ENCODE measurements around the gene COQ8A. TPM values are rescaled to one million over a fixed set of nuclear protein-coding genes. Genes with fewer than 3 reads are reported as not detected.

COQ8A gene
- total RNA-seq, 2 experiments from 2014 or later: 19.8 to 22.2 TPM

DNA sequence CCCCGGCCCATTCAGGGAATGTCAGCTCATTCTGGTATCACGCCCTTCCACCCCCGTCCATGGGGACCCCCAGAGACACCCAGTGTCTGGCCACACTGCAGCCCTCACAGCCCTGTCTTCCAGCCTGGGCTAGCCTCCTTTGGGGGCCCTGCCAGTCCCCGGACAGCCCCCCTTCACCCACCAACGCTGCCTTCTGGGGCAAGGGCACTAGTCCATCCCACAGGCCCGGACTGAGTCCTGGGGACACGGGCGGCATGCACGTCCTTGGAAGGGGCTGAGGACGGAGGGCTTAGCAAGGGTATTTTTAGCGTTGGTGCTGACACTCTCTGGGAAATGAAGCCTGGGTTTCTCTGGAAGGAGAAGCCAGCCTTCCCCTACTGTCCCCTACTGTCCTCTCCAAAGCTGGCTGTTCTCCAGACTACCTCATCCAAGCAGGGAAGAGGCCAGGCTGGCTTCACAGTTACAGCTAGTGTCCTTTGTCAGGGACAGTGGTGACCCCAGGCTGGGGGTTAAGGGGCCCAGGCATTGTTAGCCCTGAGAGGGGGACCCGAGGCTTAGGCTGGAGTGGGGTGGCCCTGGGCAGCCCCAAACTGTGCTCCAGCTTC lies 39.5 kb downstream of the COQ8A start:
- H3K4me3 Mint-ChIP-seq: no peak overlapping the region
- no peak overlapping the region for H3K27ac Mint-ChIP-seq
- H3K27me3 Mint-ChIP-seq: no peaks in the 10 kb centered on the region
- ChIA-PET POLR2A (no interaction called here), CTCF (no interaction called here)
- intact Hi-C loops (cut with micrococcal nuclease): no loop called here
- no peaks in the 10 kb centered on the region for H3K9me3 Mint-ChIP-seq
- no peak for DNase-seq
- no peaks in the 10 kb centered on the region for H3K4me1 Mint-ChIP-seq (ENCODE audit: low read depth)
- peaks cover 1% of the 10 kb centered on the region for H3K36me3 Mint-ChIP-seq

DNA sequence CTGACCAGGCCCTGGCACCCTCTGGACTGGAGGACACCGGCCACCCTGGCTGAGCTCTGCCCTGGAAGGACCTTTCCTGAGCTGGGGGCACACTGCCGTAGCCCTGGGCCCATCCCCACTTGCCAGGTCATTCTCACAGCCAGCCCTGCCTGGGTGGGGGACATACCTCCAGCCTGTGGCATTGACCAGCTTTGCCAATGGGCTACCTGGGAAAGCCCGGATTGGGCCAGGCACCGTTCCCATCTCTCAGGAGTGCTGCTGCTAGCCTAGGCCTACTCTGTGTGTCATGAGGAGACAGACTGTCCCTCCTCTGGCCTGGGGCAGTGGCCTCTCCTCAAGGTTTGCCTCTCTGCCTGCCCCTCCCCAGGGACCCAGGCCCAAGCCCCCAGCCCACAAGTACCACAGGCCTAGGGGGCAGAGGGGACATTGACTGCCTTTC lies 40.0 kb downstream of the COQ8A start:
- no peak for DNase-seq
- Mint-ChIP-seq H3K27me3 (no peaks in the 10 kb centered on the region), H3K4me3 (no peak overlapping the region), H3K27ac (no peak overlapping the region), H3K9me3 (no peaks in the 10 kb centered on the region), H3K36me3 (peaks cover 1% of the 10 kb centered on the region), H3K4me1 (ENCODE audit: low read depth) (no peaks in the 10 kb centered on the region)
- ChIA-PET POLR2A (no interaction called here), CTCF (no interaction called here)
- intact Hi-C loops (cut with micrococcal nuclease): no loop called here

DNA sequence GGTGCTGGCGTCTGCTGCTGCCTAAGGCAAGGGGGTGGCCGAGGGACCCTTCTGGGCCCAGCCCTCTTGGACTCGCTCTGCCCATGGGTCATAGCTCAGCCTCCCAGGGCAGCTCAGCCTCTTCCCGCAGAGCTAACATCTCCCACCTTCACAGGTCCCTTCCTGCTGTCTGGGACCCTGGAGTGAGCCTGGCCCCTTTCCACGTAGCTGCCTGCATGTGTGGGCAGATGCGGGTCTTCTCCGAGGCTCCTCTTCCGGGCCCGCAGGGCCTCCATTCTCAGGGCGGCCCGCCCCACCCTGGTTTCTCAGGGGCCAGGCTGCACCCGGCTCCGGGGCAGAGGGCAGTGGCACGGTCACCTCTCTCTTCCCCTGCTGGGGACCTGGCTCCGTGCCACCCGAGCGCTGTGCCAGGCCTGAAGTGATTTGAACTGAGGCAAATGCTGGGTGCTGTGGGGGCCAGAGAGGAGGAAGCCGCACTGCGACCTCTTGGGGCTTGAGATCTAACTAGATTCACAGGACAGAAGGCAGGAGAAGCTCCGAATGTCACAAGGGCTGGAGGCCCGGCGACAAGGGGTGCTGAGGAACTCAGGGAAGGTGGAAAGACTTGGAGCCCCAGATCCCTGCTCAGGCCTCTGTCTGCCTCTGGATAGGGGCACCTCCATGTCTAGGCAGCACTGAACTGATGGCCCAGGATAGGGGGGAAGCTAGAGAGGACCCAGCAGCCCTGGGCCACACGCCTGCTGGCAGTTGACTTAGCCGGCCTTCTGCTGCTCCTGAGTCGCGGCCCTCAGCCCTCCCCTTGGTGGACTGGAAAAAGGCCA lies 40.7 kb downstream of the COQ8A start:
- H3K36me3 Mint-ChIP-seq: peaks cover 2% of the 10 kb centered on the region
- H3K27me3 Mint-ChIP-seq: no peaks in the 10 kb centered on the region
- no peak overlapping the region for H3K4me3 Mint-ChIP-seq
- no peaks in the 10 kb centered on the region for H3K4me1 Mint-ChIP-seq (ENCODE audit: low read depth)
- ChIA-PET CTCF (no interaction called here), POLR2A (no interaction called here)
- no peak overlapping the region for H3K27ac Mint-ChIP-seq
- intact Hi-C loops (cut with micrococcal nuclease): no loop called here
- no peak for DNase-seq
- H3K9me3 Mint-ChIP-seq: no peaks in the 10 kb centered on the region

DNA sequence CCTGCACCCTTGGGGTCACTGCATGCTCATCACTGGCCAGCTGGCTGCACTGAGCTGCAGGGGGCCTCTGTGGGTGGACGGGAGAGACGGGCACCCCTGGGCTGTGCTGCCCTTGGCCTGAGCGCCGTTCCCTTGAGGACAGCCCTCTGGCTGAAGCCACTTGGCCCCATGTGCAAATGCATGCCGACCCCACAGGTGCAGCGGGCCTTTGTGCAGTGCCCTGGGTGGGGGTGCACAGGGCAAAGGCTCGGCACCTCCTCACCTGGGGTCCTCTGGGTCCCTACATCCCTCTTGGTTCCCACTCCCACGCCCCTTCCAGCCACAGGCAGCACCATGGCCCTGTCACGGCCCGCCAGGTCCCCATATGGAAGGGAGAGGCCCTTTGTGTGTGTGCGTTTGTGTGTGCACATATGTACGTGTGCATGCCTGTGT lies 41.3 kb downstream of the COQ8A start:
- no peak for DNase-seq
- H3K27me3 Mint-ChIP-seq: no peaks in the 10 kb centered on the region
- ChIA-PET CTCF (no interaction called here), POLR2A (no interaction called here)
- H3K9me3 Mint-ChIP-seq: no peaks in the 10 kb centered on the region
- no peaks in the 10 kb centered on the region for H3K4me1 Mint-ChIP-seq (ENCODE audit: low read depth)
- H3K4me3 Mint-ChIP-seq: no peak overlapping the region
- H3K27ac Mint-ChIP-seq: no peak overlapping the region
- peaks cover 7% of the 10 kb centered on the region for H3K36me3 Mint-ChIP-seq
- intact Hi-C loops (cut with micrococcal nuclease): no loop called here

DNA sequence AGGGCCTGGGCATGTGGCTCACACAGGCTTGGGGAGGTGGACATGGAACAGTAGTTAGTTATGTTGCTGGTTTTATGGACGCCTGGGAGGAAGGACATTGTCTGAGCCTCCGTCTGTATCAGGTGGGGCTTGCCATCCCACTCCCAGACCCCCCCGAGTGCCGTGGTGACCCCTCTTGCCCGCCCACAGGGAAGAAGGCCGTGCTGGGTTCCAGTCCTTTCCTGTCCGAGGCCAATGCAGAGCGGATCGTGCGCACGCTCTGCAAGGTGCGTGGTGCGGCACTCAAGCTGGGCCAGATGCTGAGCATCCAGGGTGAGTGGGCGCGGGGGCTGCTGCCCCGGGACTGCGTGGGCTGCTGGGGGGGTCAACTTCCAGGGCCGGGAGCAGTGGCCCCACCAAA lies 41.7 kb downstream of the COQ8A start:
- Mint-ChIP-seq H3K36me3 (peaks cover 12% of the 10 kb centered on the region), H3K27ac (no peak overlapping the region), H3K9me3 (no peaks in the 10 kb centered on the region), H3K4me1 (ENCODE audit: low read depth) (no peaks in the 10 kb centered on the region), H3K27me3 (no peaks in the 10 kb centered on the region), H3K4me3 (no peak overlapping the region)
- no peak for DNase-seq
- CTCF ChIA-PET: no interaction called here
- intact Hi-C loops (cut with micrococcal nuclease): no loop called here
- POLR2A ChIA-PET: no interaction called here

DNA sequence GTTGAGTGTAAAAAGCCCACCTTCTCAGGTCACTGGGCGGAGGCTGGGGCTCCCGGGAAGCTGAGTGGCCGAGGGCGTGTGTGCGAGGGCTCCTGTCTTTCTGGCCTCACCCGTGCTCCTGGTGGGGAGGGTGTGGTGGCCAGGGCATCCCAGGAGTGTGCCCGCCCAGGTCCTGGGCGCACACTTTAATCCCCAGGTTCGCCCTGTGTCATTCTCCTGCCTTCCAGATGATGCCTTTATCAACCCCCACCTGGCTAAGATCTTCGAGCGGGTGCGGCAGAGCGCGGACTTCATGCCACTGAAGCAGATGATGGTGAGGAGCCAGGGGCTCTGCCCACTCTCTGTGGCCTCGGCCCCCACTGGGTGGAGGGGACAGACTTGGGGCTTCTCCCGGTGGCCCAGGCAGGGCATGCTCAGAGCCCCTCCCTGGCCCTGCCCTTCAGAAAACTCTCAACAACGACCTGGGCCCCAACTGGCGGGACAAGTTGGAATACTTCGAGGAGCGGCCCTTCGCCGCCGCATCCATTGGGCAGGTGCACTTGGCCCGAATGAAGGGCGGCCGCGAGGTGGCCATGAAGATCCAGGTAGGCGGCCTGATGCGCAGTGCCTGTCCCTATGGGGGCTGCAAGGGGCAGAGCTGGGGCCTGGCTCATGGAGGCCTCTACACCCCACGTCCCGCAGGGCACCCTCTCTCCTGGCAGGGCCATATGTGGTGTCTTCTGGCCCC lies 42.5 kb downstream of the COQ8A start:
- Mint-ChIP-seq H3K4me3 (no peak overlapping the region), H3K27ac (no peak overlapping the region), H3K4me1 (ENCODE audit: low read depth) (no peaks in the 10 kb centered on the region), H3K27me3 (no peaks in the 10 kb centered on the region), H3K36me3 (peaks cover 14% of the 10 kb centered on the region), H3K9me3 (no peaks in the 10 kb centered on the region)
- DNase-seq: no peak
- intact Hi-C loops (cut with micrococcal nuclease): no loop called here
- ChIA-PET POLR2A (no interaction called here), CTCF (no interaction called here)

DNA sequence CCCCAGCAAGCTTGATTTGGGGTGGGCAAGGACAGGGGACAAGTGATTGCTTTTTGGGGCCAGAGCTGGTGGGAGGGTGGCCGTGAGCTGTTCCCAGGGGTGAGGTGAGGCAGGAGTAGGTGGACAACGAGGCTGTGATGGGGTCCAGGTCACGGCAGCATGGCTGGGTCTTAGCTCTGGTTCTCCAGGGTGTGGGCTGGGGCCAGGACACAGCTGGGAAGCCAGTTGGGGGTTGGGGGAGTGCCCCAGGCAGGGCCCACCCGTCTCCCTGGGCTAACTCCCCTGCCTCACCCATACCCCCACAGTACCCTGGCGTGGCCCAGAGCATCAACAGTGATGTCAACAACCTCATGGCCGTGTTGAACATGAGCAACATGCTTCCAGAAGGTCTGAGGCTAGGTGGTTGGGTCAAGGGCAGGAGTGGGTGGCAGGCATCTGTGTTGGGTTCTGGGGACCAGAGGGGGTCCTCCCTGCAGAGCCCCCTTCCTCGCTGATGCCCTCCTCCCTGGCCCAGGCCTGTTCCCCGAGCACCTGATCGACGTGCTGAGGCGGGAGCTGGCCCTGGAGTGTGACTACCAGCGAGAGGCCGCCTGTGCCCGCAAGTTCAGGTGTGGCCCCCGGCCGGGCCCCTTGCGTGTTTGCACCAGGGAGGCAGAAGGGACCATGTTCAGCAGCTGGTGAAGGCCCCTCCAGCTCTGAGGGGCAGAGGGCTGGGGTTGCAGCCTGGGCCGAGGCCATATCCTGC lies 43.3 kb downstream of the COQ8A start:
- no peaks in the 10 kb centered on the region for H3K9me3 Mint-ChIP-seq
- no peak overlapping the region for H3K4me3 Mint-ChIP-seq
- H3K4me1 Mint-ChIP-seq (ENCODE audit: low read depth): no peaks in the 10 kb centered on the region
- ChIA-PET POLR2A (no interaction called here), CTCF (no interaction called here)
- no peaks in the 10 kb centered on the region for H3K27me3 Mint-ChIP-seq
- no peak overlapping the region for H3K27ac Mint-ChIP-seq
- peaks cover 14% of the 10 kb centered on the region for H3K36me3 Mint-ChIP-seq
- intact Hi-C loops (cut with micrococcal nuclease): no loop called here
- DNase-seq: no peak

DNA sequence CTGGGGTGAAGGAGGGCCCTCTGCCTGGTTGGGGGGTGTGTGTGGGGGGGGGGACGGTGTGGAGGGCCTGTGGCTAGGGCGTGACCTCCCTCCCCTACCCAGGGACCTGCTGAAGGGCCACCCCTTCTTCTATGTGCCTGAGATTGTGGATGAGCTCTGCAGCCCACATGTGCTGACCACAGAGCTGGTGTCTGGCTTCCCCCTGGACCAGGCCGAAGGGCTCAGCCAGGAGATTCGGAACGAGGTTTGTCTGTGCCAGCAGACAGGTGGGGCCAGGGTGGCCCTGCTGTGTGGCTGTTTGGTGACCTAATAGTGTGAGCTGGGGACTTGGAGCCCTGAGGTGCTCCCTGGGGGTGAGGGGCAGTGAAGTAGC lies 43.9 kb downstream of the COQ8A start:
- DNase-seq: no peak
- Mint-ChIP-seq H3K27ac (no peak overlapping the region), H3K9me3 (no peaks in the 10 kb centered on the region), H3K27me3 (no peaks in the 10 kb centered on the region), H3K36me3 (peaks cover 14% of the 10 kb centered on the region), H3K4me3 (no peak overlapping the region), H3K4me1 (ENCODE audit: low read depth) (peaks cover 4% of the 10 kb centered on the region)
- ChIA-PET CTCF (no interaction called here), POLR2A (no interaction called here)
- intact Hi-C loops (cut with micrococcal nuclease): no loop called here

DNA sequence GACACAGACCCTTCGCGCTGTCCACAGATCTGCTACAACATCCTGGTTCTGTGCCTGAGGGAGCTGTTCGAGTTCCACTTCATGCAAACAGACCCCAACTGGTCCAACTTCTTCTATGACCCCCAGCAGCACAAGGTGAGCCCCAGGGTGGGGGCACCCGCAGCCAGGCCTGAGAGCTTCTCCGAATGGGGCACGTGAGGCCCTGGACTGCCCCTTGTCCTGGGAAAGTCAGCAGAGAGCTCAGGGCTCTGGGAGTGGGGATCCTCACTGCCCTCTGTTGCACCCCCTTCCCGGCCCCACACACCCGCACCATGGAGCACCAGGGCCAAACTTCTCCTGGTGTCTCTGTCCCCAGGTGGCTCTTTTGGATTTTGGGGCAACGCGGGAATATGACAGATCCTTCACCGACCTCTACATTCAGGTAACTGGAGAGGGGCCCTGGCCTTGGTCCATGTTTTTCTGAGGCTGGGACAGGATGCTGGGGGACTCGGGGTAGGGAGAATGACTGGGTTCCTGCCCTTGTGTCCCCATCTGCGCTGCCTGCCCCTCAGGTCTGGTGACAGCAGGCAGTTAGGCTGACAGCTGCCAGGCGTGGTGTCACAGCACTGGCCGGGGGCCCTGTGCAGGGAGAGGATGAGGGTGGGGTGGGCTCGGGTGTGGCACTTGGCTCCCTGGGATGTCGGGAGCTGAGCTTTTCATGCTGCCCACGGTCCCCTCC lies 44.6 kb downstream of the COQ8A start:
- POLR2A ChIA-PET: no interaction called here
- intact Hi-C loops (cut with micrococcal nuclease): no loop called here
- Mint-ChIP-seq H3K9me3 (no peaks in the 10 kb centered on the region), H3K4me3 (no peak overlapping the region), H3K36me3 (peaks cover 14% of the 10 kb centered on the region), H3K27me3 (no peaks in the 10 kb centered on the region), H3K4me1 (ENCODE audit: low read depth) (peaks cover 9% of the 10 kb centered on the region), H3K27ac (no peak overlapping the region)
- DNase-seq: no peak
- CTCF ChIA-PET: no interaction called here

DNA sequence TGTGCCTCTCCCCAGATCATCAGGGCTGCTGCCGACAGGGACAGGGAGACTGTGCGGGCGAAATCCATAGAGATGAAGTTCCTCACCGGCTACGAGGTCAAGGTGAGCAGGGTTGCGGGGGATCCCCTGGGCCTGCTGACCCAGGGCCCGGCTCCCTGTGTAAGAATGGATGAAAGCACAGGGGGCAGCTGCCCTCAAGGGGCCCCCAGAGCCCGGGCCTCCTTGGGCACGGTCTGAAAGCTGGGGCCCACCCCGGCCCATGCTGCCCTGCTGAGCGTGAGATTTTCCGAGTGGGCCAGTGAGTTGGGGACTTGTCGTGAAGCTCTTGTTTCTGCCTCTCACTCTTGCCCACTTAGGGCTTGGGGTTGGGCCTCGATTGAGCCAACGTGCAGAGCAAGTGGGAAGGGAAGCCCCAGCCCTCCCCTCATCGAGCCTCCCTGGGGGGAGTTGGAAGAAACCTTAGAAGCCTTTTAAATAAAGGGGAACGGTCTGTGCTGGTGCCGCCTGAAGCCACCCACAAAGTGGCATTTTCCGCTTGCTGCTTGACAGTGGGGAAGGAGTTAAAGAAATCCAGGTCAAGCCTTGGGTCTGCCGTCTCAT lies 45.2 kb downstream of the COQ8A start:
- intact Hi-C loops (cut with micrococcal nuclease): no loop called here
- H3K27me3 Mint-ChIP-seq: no peaks in the 10 kb centered on the region
- no peak overlapping the region for H3K27ac Mint-ChIP-seq
- peaks cover 16% of the 10 kb centered on the region for H3K4me1 Mint-ChIP-seq (ENCODE audit: low read depth)
- CTCF ChIA-PET: no interaction called here
- POLR2A ChIA-PET: no interaction called here
- H3K36me3 Mint-ChIP-seq: peaks cover 14% of the 10 kb centered on the region
- no peaks in the 10 kb centered on the region for H3K9me3 Mint-ChIP-seq
- H3K4me3 Mint-ChIP-seq: no peak overlapping the region
- DNase-seq: no peak

DNA sequence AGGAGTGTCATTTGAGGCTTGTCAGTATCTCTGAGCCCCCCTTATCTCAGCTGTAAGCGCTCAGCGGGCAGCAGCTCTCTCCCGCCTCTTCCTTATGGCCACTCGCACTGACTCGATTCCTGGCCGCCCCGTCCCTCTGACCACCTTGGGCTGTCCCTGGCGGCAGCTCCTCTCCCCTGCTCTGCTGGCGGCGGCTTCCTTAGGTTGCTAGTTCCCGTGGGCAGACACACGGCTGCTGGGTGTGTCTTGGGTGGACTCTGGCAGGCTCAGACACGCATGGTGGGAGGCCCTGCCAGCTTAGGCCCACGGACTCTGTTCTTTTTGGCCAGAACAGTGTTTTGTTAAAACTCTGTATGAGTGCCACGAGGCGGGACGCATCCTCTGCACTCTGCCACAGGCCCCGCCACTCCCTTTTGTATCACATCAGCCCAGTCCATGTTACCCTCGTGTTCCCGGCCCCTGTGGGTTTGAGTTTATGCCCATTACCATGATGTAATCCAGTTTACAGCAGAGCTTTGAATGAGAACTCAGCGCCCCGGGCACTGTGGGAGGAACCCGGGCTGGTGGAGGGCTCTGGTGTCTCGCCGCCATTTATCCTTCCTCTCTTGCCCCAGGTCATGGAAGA lies 45.9 kb downstream of the COQ8A start:
- Mint-ChIP-seq H3K36me3 (peaks cover 14% of the 10 kb centered on the region), H3K9me3 (no peaks in the 10 kb centered on the region), H3K4me1 (ENCODE audit: low read depth) (peaks cover 21% of the 10 kb centered on the region), H3K4me3 (no peak overlapping the region), H3K27ac (no peak overlapping the region), H3K27me3 (no peaks in the 10 kb centered on the region)
- no peak for DNase-seq
- ChIA-PET POLR2A (no interaction called here), CTCF (no interaction called here)
- intact Hi-C loops (cut with micrococcal nuclease): no loop called here
